Skeletal muscle tissue (tissue), 4 donors: Measurements from ENCODE around the gene RDX. TPM values are rescaled to one million over a fixed set of nuclear protein-coding genes. Genes with fewer than 3 reads are reported as not detected.

Source experiments
- H3K27ac ChIP-seq: one replicate; pipeline ENCODE4 v1.7.0; 2013; ENCODE audit warnings: mild to moderate bottlenecking, low read depth, low read length, inconsistent platforms
- H3K27me3 ChIP-seq, 3 donors: one replicate each; pipeline ENCODE4 v1.7.0; 2013; ENCODE audit warnings: low read length in 3 of 3; ENCODE audit not compliant: control insufficient read depth in 3 of 3, insufficient read depth in 3 of 3
- H3K36me3 ChIP-seq, 3 donors: one replicate each; pipeline ENCODE4 v1.7.0; 2013; ENCODE audit warnings: low read length in 3 of 3; ENCODE audit not compliant: control insufficient read depth in 3 of 3, insufficient read depth in 3 of 3
- H3K4me1 ChIP-seq, 3 donors: one replicate each; pipeline ENCODE4 v1.7.0; 2013; ENCODE audit warnings: low read length in 3 of 3, mild to moderate bottlenecking in 3 of 3; ENCODE audit not compliant: control insufficient read depth in 3 of 3, insufficient read depth in 3 of 3
- H3K4me3 ChIP-seq, 3 donors: one replicate each; pipeline ENCODE4 v1.7.0; 2013; ENCODE audit warnings: low read length in 3 of 3
- H3K9ac ChIP-seq, 3 donors: one replicate each; pipeline ENCODE4 v1.7.0; 2013; ENCODE audit warnings: low read length in 3 of 3, mild to moderate bottlenecking in 3 of 3, moderate library complexity in 2 of 3, low read depth in 1 of 3
- H3K9me3 ChIP-seq, 3 donors: one replicate each; pipeline ENCODE4 v1.7.0; 2013; ENCODE audit warnings: low read length in 3 of 3; ENCODE audit not compliant: control insufficient read depth in 3 of 3
- total RNA-seq: library from RNA; depleted of rRNA; stranded (reverse); fragments of >200 nt; gene quantifications from one replicate; pipeline ENCODE4 v1.2.3, GENCODE V29; 2014
- donor health status: Osteomylitis.

Gene RDX
- total RNA-seq, 1 donor from 2014 or later, result 56.4 TPM

DNA sequence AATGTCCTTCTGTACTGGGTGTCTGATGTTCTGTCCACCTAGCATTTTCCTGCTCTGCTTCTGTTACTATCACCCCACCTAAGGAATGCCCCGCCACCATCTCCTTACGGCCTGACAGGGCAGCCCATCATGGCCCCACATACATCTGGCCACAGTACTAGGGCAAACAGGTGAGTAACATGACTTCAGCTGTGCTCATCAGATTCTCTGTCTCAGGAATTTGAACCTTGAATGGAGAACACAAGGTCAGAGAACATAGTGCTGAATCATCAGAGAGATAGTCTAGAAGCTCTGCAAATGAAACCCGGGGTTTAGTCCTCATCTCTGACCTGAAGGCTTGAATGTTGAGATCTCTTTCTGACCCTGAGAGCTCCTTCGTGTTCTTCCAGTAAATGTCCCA, 170.8 kb downstream of the RDX start:
- no peaks in the 10 kb centered on the region for H3K9me3 ChIP-seq
- H3K4me1 ChIP-seq, result peaks cover 1 to 7% (median 7%) of the 10 kb centered on the region in 3 donors
- H3K27me3 ChIP-seq, result no peaks in the 10 kb centered on the region
- no peak overlapping the region for H3K4me3 ChIP-seq
- H3K27ac ChIP-seq, result no peak overlapping the region
- no peak overlapping the region for H3K9ac ChIP-seq
- no peaks in the 10 kb centered on the region for H3K36me3 ChIP-seq

Other genes starting within 250 kb of the RDX start
- gene ZC3H12C, start 203.2 kb downstream of the RDX start, total RNA-seq, result 13.6 TPM
- gene FDX1, start 133.3 kb upstream of the RDX start, total RNA-seq, result 7.3 TPM